ENCODE measurements around the gene TNIK. TPM values are rescaled to one million over a fixed set of nuclear protein-coding genes. Genes with fewer than 3 reads are reported as not detected.

The TNIK gene
- total RNA-seq, 1 experiment from 2014 or later, result 22.4 TPM

GRCh38 chr3:171490901-171491300, 30.7 kb upstream of the TNIK start:
- ChIA-PET CTCF (no interaction called here), POLR2A (no interaction called here)
- H3K27me3 ChIP-seq (replicated peaks; ENCODE audit: control insufficient read depth, insufficient read depth, low read length), result no peaks in the 10 kb centered on the region
- no peaks in the 10 kb centered on the region for H3K9me3 ChIP-seq
- BruUV-seq (replicated peaks), result no TSS peak
- Mint-ChIP-seq H3K9me3 (ENCODE audit: unreplicated experiment) (no peaks in the 10 kb centered on the region), H3K4me3 (ENCODE audit: unreplicated experiment) (no peak overlapping the region), H3K27me3 (ENCODE audit: insufficient read depth, unreplicated experiment) (no peaks in the 10 kb centered on the region), H3K27ac (ENCODE audit: unreplicated experiment) (no peak overlapping the region), H3K4me1 (ENCODE audit: low read depth, unreplicated experiment) (no peaks in the 10 kb centered on the region), H3K36me3 (ENCODE audit: insufficient read depth, unreplicated experiment) (no peaks in the 10 kb centered on the region)
- DNase-seq, result no peak
- intact Hi-C loops (cut with micrococcal nuclease; ENCODE audit: unreplicated experiment), result no loop called here
- H3K36me3 ChIP-seq (ENCODE audit: control insufficient read depth, insufficient read depth, low read length), result no peaks in the 10 kb centered on the region
- no peak overlapping the region for H3K4me3 ChIP-seq (ENCODE audit: low read depth, low read length)
- TF ChIP-seq CTCF (IDR thresholded peaks at IDR 0.05; ENCODE audit: insufficient read depth in 1 of 2, low read depth in 1 of 2, low read length in 1 of 2, severe bottlenecking in 1 of 2, unreplicated experiment in 1 of 2), result no peak
- peaks cover 22% of the 10 kb centered on the region for H3K4me1 ChIP-seq

- Histone ChIP-seq H3K4me1 (peaks cover 22% of the 10 kb centered on the region), H3K36me3 (ENCODE audit: control insufficient read depth, insufficient read depth, low read length) (no peaks in the 10 kb centered on the region), H3K27me3 (replicated peaks; ENCODE audit: control insufficient read depth, insufficient read depth, low read length) (no peaks in the 10 kb centered on the region), H3K4me3 (ENCODE audit: low read depth, low read length) (no peak overlapping the region), H3K9me3 (no peaks in the 10 kb centered on the region)
- Mint-ChIP-seq H3K9me3 (ENCODE audit: unreplicated experiment) (no peaks in the 10 kb centered on the region), H3K4me3 (ENCODE audit: unreplicated experiment) (no peak overlapping the region), H3K4me1 (ENCODE audit: low read depth, unreplicated experiment) (no peaks in the 10 kb centered on the region), H3K36me3 (ENCODE audit: insufficient read depth, unreplicated experiment) (no peaks in the 10 kb centered on the region), H3K27me3 (ENCODE audit: insufficient read depth, unreplicated experiment) (no peaks in the 10 kb centered on the region), H3K27ac (ENCODE audit: unreplicated experiment) (no peak overlapping the region)
- intact Hi-C loops (cut with micrococcal nuclease; ENCODE audit: unreplicated experiment), result no loop called here
- no peak for TF ChIP-seq CTCF (IDR thresholded peaks at IDR 0.05; ENCODE audit: insufficient read depth in 1 of 2, low read depth in 1 of 2, low read length in 1 of 2, severe bottlenecking in 1 of 2, unreplicated experiment in 1 of 2)
- no TSS peak for BruUV-seq (replicated peaks)
- CTCF ChIA-PET, result no interaction called here
- POLR2A ChIA-PET, result no interaction called here
- DNase-seq, result no peak
Measured at GRCh38 chr3:171489348-171489747, 29.1 kb upstream of the TNIK start.

GRCh38 chr3:171488479-171488878, 28.3 kb upstream of the TNIK start:
- BruUV-seq (replicated peaks), result no TSS peak
- TF ChIP-seq CTCF (IDR thresholded peaks at IDR 0.05; ENCODE audit: insufficient read depth in 1 of 2, low read depth in 1 of 2, low read length in 1 of 2, severe bottlenecking in 1 of 2, unreplicated experiment in 1 of 2), result no peak
- CTCF ChIA-PET, result no interaction called here
- no peaks in the 10 kb centered on the region for H3K4me1 Mint-ChIP-seq (ENCODE audit: low read depth, unreplicated experiment)
- H3K27me3 Mint-ChIP-seq (ENCODE audit: insufficient read depth, unreplicated experiment), result no peaks in the 10 kb centered on the region
- no peak overlapping the region for H3K27ac Mint-ChIP-seq (ENCODE audit: unreplicated experiment)
- intact Hi-C loops (cut with micrococcal nuclease; ENCODE audit: unreplicated experiment), result no loop called here
- H3K9me3 Mint-ChIP-seq (ENCODE audit: unreplicated experiment), result no peaks in the 10 kb centered on the region
- no peak overlapping the region for H3K4me3 ChIP-seq (ENCODE audit: low read depth, low read length)
- no peaks in the 10 kb centered on the region for H3K36me3 Mint-ChIP-seq (ENCODE audit: insufficient read depth, unreplicated experiment)
- no peak overlapping the region for H3K4me3 Mint-ChIP-seq (ENCODE audit: unreplicated experiment)
- H3K27me3 ChIP-seq (replicated peaks; ENCODE audit: control insufficient read depth, insufficient read depth, low read length), result no peaks in the 10 kb centered on the region
- peaks cover 22% of the 10 kb centered on the region for H3K4me1 ChIP-seq
- no peaks in the 10 kb centered on the region for H3K36me3 ChIP-seq (ENCODE audit: control insufficient read depth, insufficient read depth, low read length)
- DNase-seq, result no peak
- POLR2A ChIA-PET, result no interaction called here
- no peaks in the 10 kb centered on the region for H3K9me3 ChIP-seq

Data from Caco-2 (cell line).